ENCODE measurements around the gene RMC1. TPM values are rescaled to one million over a fixed set of nuclear protein-coding genes. Genes with fewer than 3 reads are reported as not detected.

Gene RMC1
- total RNA-seq, 1 experiment from 2014 or later = 39.8 TPM

- Histone ChIP-seq H3K4me1 (ENCODE audit: insufficient read depth, low read length, poor library complexity, severe bottlenecking) (no peaks in the 10 kb centered on the region), H3K9me3 (ENCODE audit: low read depth, low read length, poor library complexity, severe bottlenecking) (no peaks in the 10 kb centered on the region), H3K36me3 (ENCODE audit: insufficient read depth, low read length, poor library complexity, severe bottlenecking) (peaks cover 56% of the 10 kb centered on the region), H3K27me3 (replicated peaks; ENCODE audit: insufficient read depth, low read depth, low read length, poor library complexity) (no peaks in the 10 kb centered on the region), H3K27ac (ENCODE audit: low read depth, low read length, poor library complexity, severe bottlenecking) (no peak overlapping the region), H3K4me3 (ENCODE audit: low read depth, low read length, poor library complexity, severe bottlenecking) (no peak overlapping the region)
- ChIA-PET CTCF (no interaction called here), POLR2A (ENCODE audit: low non-redundant PET) (no interaction called here)
- intact Hi-C loops (cut with micrococcal nuclease; ENCODE audit: unreplicated experiment) = no loop called here
- no peak for DNase-seq (ENCODE audit: low spot score)
- TF ChIP-seq EZH2 (IDR thresholded peaks at IDR 0.05; ENCODE audit: borderline replicate concordance, low read depth, low read length, poor library complexity, severe bottlenecking) (no peak), CTCF (conservative IDR thresholded peaks at IDR 0.05; ENCODE audit: low read depth, low read length) (no peak)
- no TSS peak for BruUV-seq (replicated peaks)
Observed at GRCh38 chr18:23547306-23547705, 44.0 kb downstream of the RMC1 start.

DNA sequence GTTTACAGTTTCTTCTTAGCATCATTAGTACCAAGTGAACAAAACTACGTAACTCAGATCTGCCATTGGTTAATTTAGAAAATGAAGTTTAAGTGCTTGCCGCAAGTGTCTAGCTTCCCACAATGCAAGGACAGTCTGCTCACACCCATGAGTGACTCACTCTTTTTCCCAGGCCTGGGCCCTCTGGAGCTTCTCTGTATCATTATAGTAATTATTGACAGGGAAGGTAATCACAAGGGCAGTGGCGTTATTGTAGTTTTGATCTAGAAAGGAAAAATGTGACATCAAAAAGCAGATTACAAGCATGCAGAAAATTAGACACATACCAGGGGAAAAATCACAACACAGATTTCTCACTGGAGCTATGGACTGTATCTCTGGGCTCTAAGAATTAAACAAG, 44.5 kb downstream of the RMC1 start:
- POLR2A ChIA-PET (ENCODE audit: low non-redundant PET) = no interaction called here

GRCh38 chr18:23548275-23548674, 45.0 kb downstream of the RMC1 start:
- ChIA-PET POLR2A (ENCODE audit: low non-redundant PET) (no interaction called here), CTCF (no interaction called here)
- BruUV-seq (replicated peaks) = no TSS peak
- H3K27me3 ChIP-seq (replicated peaks; ENCODE audit: insufficient read depth, low read depth, low read length, poor library complexity) = no peaks in the 10 kb centered on the region
- H3K4me3 ChIP-seq (ENCODE audit: low read depth, low read length, poor library complexity, severe bottlenecking) = no peak overlapping the region
- H3K36me3 ChIP-seq (ENCODE audit: insufficient read depth, low read length, poor library complexity, severe bottlenecking) = peaks cover 57% of the 10 kb centered on the region
- H3K27ac ChIP-seq (ENCODE audit: low read depth, low read length, poor library complexity, severe bottlenecking) = no peak overlapping the region
- intact Hi-C loops (cut with micrococcal nuclease; ENCODE audit: unreplicated experiment) = no loop called here
- no peaks in the 10 kb centered on the region for H3K4me1 ChIP-seq (ENCODE audit: insufficient read depth, low read length, poor library complexity, severe bottlenecking)
- H3K9me3 ChIP-seq (ENCODE audit: low read depth, low read length, poor library complexity, severe bottlenecking) = no peaks in the 10 kb centered on the region
- no peak for TF ChIP-seq CTCF (conservative IDR thresholded peaks at IDR 0.05; ENCODE audit: low read depth, low read length)
- no peak for TF ChIP-seq EZH2 (IDR thresholded peaks at IDR 0.05; ENCODE audit: borderline replicate concordance, low read depth, low read length, poor library complexity, severe bottlenecking)
- no peak for DNase-seq (ENCODE audit: low spot score)

More for the DNA sequence above, 44.5 kb downstream of the RMC1 start:
- Histone ChIP-seq H3K36me3 (ENCODE audit: insufficient read depth, low read length, poor library complexity, severe bottlenecking) (peaks cover 56% of the 10 kb centered on the region), H3K27ac (ENCODE audit: low read depth, low read length, poor library complexity, severe bottlenecking) (no peak overlapping the region), H3K9me3 (ENCODE audit: low read depth, low read length, poor library complexity, severe bottlenecking) (no peaks in the 10 kb centered on the region), H3K4me1 (ENCODE audit: insufficient read depth, low read length, poor library complexity, severe bottlenecking) (no peaks in the 10 kb centered on the region), H3K4me3 (ENCODE audit: low read depth, low read length, poor library complexity, severe bottlenecking) (no peak overlapping the region), H3K27me3 (replicated peaks; ENCODE audit: insufficient read depth, low read depth, low read length, poor library complexity) (no peaks in the 10 kb centered on the region)
- no peak for TF ChIP-seq CTCF (conservative IDR thresholded peaks at IDR 0.05; ENCODE audit: low read depth, low read length)
- TF ChIP-seq EZH2 (IDR thresholded peaks at IDR 0.05; ENCODE audit: borderline replicate concordance, low read depth, low read length, poor library complexity, severe bottlenecking) = no peak
- no TSS peak for BruUV-seq (replicated peaks)
- no peak for DNase-seq (ENCODE audit: low spot score)
- intact Hi-C loops (cut with micrococcal nuclease; ENCODE audit: unreplicated experiment) = no loop called here
- CTCF ChIA-PET = no interaction called here
